NCI-H69 (cell line): ENCODE results near the gene N4BP2L1.
A peak's percentile ranks its signal among the peaks of the same experiment; 100 is the strongest.

Experiments
- DNase-seq: peaks from one replicate; lab custom pipeline; 2025; lab: John Stamatoyannopoulos, UW

N4BP2L1 gene

DNA sequence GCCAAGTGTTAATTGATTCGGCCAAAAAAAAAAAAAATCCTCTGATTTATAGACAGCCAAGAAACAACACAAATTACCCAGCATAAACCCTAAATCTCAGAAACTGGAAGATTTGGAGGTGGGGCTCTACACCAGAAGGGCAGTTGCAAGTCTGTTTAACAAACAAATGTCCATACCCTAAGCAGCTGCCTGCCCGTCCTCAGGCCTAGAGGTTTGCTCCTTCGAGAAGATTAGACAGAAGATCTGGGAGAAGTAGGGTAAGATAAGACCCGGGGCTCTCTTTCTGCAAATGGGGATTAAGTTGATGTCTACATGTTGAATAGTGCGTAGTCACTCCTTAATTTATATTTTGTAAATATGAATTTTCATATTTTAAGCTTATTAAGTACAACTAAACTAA is 3.4 kb upstream of the N4BP2L1 start:
- no peak for DNase-seq

DNA sequence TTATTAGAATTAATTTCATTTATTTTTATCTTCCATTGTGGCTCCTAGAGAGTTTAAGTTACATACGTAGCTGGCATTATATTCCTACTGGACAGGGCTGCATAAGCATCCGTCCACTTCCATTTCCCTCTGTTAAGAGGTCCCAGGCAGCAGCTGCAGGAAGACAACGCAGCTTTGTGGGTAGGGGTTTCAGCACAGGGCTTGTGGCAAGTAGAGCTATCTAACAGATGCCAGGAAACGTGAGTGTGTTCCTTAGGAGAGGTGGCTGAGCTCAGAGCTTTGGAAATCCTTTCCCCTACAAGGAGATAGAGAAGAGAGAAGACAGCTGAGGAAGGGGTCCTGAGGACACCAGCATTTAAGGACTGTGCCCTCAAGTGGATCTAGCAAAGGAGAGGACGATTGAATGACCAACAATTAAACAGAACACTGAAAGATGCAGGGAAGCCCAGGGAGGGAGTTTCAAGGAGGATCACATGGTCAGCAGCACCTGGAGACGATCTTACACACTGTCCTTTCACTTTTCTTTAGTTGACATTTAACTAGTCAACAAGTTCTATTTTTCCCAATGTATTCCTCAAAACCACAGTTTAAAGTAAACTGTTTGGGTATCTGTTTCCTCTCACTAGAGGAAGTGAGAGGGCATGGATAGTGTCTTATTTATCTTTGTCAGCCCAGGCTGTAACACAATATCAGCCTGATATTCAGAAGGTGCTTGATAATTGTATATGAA is 2.3 kb upstream of the N4BP2L1 start:
- DNase-seq = no peak

DNA sequence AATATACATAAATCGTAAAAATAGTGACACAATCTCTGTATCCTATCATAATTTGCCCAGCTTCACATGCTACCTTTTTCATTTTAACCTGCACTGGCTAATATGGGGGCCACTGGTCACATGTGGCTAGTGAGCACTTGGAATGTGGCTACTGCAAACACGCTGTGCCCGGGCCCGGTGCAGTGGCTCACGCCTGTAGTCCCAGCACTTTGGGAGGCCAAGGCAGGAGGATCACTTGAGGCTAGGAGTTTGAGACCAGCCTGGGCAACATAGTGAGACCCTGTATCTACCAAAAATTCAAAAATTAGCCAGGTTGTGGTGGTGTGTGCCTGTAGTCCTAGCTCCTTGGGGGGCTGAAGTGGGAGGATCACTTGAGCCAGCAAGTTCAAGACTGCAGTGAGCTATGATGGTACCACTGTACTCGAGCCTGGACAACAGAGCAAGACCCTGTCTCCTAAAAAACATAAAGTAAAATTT is 1.5 kb upstream of the N4BP2L1 start:
- no peak for DNase-seq

DNA sequence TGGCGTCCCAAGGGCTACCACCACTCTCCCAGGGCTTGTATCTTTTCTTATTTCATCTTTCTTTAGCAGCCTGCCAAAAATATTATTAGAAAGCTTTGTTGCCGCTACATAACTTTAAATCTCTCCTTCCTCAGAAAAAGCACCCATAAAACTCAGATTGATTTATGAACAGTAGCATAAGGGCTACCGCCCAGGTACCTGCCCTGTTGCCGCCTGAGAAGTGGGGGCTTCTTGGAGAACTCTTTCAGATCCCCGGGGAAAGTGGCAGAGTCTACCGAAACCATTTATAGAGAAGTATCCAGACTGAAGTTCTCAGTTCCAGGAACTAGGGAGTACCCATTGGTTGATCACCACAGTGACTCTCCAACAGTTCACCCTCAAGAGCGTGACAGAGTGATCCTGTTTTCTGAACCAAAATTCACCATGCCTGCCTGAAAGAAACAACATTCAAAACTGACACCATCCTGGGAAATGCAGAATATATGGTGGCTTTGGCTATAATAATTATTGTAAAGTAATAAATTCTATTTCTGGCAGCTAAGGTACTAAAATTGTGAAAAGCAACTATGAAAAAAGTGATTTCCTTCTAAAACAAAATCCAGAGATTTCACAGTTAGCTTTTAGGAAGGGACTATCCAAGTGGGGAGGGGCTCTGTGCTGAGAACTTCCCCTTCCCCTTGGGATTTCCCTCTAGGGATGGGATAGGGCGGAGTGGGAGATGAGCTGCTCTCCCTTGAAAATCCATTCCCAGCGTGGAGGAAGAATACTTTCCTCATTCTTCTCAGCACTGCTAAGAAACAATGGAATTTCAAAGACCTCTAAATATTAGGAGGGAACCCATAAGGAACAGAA is 877 bp upstream of the N4BP2L1 start:
- no peak for DNase-seq

DNA sequence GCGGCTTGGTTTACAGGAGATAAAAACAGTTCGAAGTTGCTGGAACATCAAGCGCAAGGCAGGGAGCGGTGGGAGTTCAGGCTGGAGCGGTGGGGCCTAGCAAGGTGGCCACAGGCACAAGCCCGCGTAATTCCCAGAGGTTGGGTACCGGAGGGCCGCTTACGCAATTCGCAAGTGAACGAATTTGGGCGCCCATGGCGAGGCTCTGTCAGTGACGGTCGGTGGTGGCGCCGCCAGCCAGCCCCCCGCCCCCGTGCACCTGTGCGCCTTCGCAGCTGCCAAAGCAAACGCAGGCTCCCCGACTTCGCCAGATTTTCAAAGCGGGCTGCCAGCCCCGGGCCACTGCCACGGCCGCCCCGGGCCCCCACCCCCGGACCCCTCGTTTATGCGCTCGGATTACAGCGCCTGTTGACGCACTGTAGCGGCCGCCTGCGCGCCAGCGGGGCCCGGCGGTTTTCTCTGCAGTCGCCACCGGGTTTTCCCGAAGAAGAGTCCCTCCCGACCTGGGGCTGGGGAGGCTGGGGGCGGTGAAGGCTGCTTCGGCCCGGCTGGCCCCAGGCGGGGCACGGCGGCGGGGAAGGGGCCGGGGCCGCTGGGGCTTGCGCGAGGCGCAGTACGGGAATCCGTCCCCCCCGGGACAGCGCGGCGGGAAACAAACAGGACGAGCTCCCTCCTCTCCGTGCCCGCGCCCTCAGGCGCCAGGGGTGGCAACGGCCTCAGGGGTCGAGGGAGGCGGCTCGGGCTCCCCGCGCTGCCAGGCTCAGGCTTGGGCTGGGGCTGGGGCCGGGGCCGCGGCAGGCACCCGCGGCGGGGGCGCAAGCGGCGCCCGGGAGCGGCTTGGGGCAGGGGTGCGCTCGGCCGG is 709 bp downstream of the N4BP2L1 start:
- peak; percentile 82 for DNase-seq

DNA sequence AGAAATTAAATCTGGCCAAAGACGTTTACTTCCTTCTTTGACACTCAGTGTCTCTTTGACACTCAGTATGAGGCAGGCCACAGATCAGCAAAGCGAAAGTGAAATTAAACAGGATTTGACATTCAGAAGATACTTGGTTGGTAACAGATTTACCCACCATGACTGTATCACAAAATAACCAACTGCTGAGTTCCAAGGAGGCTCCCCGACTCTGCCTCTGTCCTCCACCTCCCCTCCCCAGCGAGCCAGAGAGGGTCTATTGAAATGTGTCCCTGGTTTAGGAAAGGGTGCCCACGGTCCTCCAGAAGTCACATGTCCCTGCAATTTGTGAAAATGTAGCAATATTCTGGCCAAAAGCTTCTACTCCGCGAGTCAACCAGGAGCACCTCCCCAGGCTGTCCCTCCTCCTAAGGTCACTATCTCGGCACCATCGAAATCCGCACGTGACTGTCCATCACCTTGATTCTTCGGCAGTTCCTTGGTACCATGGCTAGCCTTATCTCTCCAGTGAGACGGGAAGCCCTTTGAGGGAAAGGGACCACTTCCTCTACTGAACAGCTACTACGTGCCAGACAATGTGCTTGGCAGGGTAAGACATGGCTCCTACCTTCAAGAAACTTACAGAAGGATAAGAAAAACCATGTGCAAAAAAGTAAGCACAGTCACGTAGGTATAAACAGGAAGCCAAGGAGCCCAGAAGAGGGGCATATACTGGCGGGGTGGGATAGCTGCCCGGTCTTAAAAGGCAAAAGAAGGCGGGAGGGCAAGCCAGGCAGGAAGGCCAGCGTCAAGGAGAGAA is 1.5 kb downstream of the N4BP2L1 start:
- DNase-seq = peak; percentile 36

DNA sequence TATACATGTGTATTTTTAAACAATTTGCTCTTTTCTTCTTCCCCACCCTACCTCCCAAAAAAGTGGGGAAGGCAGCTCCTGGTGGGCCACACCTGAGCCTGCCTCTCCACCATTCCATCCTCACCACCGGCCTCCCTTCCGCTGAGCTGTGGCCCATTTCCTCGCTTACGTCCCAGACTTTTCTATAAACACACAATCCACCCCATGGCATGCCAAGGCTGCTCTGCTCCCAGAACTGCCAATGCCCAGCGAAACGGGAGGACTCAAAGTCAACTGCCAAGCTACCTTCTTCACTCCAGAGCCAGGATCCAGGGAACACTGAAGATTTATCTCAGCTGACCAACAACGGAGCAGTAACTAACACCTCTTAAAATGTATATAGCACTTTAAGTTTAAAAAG is 2.8 kb downstream of the N4BP2L1 start:
- no peak for DNase-seq

DNA sequence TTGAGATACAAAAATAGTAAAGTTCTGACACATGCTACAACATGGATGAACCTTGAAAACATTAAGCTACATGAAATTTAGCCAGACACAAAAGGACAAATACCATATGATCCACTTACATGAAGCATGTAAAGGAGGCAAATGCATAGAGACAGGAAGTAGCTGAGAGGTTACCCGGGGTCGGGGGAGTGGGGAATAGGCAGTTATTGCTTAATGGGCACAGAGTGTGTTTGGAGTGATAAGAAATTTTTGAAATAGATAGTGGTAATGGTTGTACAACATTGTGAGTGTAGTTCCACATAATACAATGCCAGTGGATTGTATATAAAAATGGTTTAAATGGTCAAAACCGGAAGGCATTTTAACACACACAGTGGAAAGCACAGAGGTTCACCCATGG is 4.3 kb downstream of the N4BP2L1 start:
- DNase-seq = no peak

DNA sequence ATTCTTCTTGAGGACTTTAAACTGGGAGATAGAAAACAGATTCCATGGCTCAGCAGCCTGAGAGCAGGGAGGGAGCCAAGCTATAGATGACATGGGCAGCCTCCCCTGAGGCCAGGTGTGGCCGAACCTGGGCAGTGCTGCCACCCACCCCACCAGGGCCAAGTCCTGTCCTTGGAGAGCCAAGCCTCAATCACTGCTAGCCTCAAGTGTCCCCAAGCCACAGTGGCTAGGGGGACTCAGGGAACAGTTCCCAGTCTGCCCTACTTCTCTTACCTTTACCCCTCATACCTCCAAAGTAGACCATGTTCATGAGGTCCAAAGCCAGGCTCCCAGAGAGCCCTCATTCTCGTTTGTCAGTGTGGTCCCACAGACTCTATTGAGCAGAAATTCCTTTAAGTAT is 8.1 kb downstream of the N4BP2L1 start:
- no peak for DNase-seq

DNA sequence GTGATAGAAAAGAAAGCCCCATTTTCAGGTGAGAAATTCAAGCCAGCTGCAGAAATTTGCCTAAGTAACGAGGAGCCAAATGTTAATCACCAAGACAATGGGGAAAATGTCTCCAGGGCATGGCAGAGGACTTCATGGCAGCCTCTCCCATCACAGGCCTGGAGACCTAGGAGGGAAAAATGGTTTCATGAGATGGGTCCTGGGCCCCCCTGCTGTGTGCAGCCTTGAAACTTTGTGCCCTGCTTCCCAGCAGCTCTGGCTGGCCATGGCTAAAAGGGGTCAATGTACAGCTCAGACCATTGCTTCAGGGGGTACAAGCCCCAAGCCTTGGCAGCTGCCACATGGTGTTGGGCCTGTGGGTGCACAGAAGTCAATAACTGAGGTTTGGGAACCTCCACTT is 9.9 kb downstream of the N4BP2L1 start:
- no peak for DNase-seq

DNA sequence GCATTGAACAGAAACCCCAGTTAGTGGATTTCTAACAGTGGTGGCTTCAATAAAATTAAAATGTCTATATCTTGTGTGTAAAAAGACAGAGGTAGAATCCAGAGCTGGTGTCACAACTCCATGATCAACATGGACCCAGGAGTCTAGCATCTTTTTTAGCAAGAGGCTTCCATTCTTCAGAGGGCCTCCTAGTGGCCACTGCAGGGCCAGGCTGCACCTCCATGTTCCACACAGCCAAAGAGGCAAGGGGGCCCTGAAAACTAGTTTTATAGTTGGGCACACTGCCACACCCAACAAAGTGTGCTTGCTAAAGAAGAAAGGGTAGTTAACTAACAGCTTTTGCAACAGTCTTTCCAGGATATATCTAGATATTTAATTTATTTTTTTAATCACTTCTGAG is 12.9 kb downstream of the N4BP2L1 start:
- DNase-seq = peak; percentile 51

DNA sequence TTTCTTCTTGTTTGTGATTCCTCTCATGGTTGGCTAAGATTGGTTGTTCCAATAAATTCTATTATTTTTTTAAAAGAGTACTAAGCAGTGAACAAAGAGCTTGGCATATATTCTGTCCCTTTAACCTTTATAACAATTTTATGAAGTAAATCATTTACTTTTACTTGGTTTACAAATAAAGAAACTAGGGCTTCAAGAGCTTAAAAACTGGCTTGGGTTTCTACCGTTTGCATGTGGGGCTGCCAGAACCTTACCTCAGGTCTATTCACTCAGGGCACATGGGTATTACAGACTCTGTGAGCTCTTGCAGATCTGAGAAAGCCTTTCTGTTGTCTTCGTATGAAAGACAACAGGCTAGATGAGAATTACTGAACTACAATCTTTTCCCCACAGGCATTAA is 13.3 kb downstream of the N4BP2L1 start:
- no peak for DNase-seq

DNA sequence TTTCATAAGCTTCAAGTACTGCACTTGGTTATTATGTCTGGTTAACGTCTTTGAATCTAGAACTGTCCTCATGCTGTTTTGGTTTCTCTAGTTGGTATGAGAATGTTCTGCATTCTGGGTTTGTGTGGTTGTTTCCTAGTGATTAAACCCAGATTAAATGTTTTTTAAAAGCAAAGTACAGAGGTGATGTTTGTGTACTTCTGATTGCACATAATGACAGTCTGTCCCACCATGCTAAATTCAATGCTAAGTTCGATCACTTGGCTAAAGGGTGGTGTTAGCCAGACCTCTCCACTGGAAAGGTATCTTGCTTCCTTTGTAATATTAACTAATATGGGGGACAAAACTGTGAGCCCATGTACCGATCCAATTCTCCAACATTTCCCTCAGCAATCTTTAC is 14.6 kb downstream of the N4BP2L1 start:
- no peak for DNase-seq

DNA sequence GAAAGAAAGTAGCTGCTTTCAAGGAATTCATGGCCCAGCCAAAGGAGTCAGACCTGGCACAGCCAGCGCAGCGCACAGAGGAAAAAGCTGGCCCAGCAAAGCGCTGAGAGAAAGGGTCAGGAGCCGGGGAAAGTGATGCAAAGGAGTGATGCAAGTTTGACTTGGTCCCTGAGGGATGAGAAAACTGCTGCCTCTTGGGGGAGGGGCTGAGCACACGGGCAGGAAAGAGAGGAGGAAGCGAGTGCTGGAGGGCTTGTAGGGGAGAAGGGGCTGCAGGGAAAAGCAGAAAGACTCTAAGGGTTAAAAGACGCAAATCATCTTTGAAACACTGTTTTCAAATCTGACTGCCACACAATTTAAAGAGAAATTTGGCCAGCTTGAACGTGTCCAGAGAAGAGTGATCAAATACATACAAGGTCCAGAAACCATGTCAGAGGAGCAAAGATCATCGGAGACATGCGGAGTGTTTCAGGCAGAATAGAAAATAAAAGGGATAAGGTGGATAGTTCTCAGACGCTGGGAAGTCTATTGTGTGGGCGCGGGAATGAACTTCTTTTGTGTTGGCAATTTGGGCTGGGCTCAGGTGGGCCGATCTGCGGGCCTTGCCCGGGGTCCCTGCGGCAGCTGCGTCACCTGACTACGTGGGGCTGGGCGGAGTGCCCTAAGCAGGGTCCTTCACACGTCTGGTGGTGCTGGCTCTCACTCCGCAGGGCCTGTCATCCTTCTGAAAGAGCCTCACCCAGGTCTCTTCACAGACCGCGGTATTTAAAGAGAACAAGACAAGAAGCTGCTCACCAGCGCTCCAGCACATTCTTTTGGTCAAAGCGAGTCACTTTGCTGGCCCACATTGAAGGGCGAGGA is 18.1 kb downstream of the N4BP2L1 start:
- DNase-seq = peak; percentile 90

DNA sequence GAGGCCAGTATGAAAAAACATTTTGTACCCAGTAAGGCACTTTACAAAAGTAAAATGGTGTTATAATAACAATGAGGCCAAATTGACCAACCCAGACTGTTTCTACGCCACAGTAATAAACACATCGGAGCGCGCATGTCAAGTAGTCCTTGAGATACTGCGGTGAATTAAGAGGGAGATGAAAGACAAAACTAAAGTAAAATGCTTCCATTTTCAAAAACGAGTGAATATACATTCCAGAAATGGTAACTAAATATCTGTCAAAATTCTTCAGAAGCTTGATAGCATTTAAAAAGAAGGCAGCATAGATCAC is 19.0 kb downstream of the N4BP2L1 start:
- DNase-seq = peak; percentile 80

DNA sequence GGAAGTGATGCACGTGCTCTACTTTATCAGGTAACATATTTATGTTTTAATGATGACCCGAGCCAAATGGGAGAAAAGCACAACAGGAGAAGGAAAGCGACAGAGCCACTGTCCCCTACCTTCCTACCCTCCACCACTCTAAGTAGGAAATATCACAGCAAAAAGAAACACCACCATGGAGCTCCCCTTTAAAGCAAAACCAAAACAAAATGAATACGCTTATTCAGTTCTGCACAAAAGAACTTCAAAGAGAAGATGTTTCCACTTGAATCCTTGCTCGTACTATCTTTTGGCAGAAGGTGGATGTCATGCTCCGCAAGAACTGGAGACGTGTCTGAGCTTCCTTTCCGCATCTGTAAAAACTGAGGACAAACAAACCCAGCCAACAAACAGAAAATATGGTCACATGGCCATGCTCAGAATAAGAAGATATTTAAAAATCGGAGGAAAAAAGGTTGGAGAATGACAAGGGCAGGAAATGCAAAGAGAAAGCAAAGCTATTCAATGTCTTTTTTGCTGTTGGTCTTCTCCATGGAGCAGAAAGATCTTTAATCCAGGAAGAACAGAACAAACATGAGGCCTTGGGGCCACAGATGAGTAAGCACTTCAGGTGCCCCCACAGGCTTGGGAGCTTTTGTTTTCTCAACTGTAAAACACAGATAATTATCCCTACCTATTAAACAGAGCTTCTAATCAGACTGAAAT is 19.5 kb downstream of the N4BP2L1 start:
- DNase-seq = no peak

DNA sequence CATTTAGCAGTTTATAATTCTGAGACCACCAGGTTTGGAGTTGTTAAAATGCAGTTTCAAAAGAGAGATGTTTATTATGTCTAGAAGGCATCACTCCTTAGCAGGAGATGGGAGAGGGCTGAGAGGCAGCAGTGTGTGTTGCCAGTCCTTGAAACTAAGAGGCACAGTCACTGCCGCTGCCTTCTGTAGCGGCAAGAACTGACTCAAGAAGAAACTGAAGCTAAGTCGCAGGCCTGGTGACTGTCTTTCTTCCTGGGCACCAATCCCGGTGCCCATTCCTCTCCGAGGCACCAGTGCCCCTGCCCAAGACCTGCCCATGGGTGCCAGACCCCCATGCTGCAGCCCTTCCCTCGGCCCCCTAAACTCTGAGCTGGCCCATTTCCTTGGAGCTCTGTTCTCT is 20.1 kb downstream of the N4BP2L1 start:
- DNase-seq = no peak

DNA sequence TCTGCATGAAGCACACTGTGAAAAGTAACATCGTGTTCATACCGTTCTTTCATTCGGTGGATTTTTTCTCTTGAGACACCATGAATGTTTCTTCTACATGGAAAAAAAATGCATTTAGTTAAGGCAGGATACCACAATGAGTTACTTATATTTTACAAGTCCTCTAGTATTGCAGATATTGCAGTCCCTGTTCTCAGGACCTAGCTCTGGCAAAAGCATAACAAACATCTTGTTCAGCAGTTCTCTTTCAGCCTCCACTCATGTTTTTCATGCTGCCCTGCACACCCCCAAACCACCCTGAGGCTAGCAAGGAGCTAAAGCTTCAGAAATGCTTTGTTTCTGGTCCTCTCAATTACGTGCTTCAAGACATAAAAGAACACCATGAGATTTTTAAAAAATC is 24.8 kb downstream of the N4BP2L1 start:
- DNase-seq = no peak

DNA sequence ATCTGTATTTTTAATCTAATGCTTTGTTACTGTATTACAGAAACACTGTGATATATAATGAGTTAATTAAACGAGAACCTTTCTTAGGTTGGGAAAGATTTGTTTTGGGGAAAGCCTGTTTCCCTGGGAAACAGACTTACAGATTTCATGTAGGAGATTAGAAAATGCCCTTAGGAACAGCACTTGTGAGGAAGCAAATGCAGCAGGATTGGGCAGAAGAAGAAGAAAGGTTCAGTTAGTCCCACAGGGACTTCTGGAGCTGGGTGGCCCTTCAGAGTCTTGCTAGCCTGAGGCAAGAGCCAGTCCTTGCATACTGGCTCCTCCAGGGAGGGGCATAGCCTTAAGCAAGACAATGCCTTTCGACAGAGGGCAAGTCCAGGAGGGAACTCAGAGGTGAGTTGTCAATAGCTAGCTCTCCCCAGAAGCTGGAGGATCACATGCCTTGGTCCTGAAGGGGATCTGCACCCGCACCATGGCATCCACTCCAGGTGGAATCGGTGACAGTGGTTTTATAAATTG is 36.8 kb downstream of the N4BP2L1 start:
- DNase-seq = no peak

DNA sequence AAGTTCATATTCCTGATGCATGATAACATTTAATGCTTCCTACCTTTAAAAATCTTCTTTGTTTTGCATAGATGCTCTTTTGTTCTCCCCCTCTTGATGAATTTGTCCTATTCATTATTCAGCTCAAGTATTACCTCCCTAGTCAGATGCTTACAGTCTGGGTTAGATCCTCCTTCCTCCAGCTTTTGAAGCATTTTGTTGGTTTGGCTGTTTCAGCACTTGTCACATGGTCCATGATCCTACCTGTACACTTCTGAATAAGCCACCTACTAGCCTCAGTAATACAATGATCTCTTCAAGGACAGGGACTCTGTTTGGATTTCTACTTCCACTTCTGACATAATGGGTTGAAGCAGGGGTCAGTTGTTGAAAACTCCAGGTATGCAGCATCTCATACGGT is 37.4 kb downstream of the N4BP2L1 start:
- DNase-seq = no peak
